BLaER1 treated with 17β-estradiol and CSF1 and Interleukin-3, amounts not matched to agents 10 nM and 100 nM (cell line): ENCODE results near the gene FSTL4.

Experiments used
- H3K27ac ChIP-seq, 11 experiments: shearing (Covaris generic); formaldehyde crosslinking; 2 replicates each; pipeline ENCODE4 v1.8.1; 2022
- H3K27me3 ChIP-seq, 11 experiments: shearing (Covaris generic); formaldehyde crosslinking; 2 replicates each; pipeline ENCODE4 v1.8.1; 2022
- H3K36me3 ChIP-seq, 11 experiments: shearing (Covaris generic); formaldehyde crosslinking; 2 replicates each; pipeline ENCODE4 v1.8.1; 2022
- H3K4me1 ChIP-seq, 10 experiments: shearing (Covaris generic); formaldehyde crosslinking; 2 replicates each; pipeline ENCODE4 v1.8.1; 2022
- H3K4me2 ChIP-seq, 11 experiments: shearing (Covaris generic); formaldehyde crosslinking; 2 replicates each; pipeline ENCODE4 v1.8.1; 2022
- H3K4me3 ChIP-seq, 10 experiments: shearing (Covaris generic); formaldehyde crosslinking; 2 replicates each; pipeline ENCODE4 v1.8.1; 2022
- H3K9ac ChIP-seq, 11 experiments: shearing (Covaris generic); formaldehyde crosslinking; 2 replicates each; pipeline ENCODE4 v1.8.1; 2022
- H3K9me3 ChIP-seq, 11 experiments: shearing (Covaris generic); formaldehyde crosslinking; replicated peaks in 1 of 11; 2 replicates each; pipeline ENCODE4 v1.8.1; 2022
- H4K20me1 ChIP-seq, 11 experiments: shearing (Covaris generic); formaldehyde crosslinking; 2 replicates each; pipeline ENCODE4 v1.8.1; 2022
- Cebpa-rat ChIP-seq, 11 experiments: shearing (Covaris generic); IDR thresholded peaks; 2 replicates each; pipeline ENCODE4 v1.8.1; 2022

FSTL4 gene

GRCh38 chr5:133503511-133503910 is 108.8 kb downstream of the FSTL4 start:
- Histone ChIP-seq H3K4me3 (no peak overlapping the region), H3K4me2 (no peak overlapping the region), H3K27me3 (no peaks in the 10 kb centered on the region), H3K27ac (no peak overlapping the region), H3K9ac (no peak overlapping the region), H3K4me1 (no peaks in the 10 kb centered on the region), H3K9me3 (no peaks in the 10 kb centered on the region), H3K36me3 (no peaks in the 10 kb centered on the region), H4K20me1 (no peaks in the 10 kb centered on the region)
- no peak for TF ChIP-seq Cebpa-rat (IDR thresholded peaks at IDR 0.05)

- Histone ChIP-seq H3K4me2 (no peak overlapping the region), H3K36me3 (no peaks in the 10 kb centered on the region), H3K27me3 (no peaks in the 10 kb centered on the region), H3K4me1 (no peaks in the 10 kb centered on the region), H3K27ac (no peak overlapping the region), H3K9me3 (no peaks in the 10 kb centered on the region), H3K4me3 (no peak overlapping the region), H4K20me1 (no peaks in the 10 kb centered on the region), H3K9ac (no peak overlapping the region)
- no peak for TF ChIP-seq Cebpa-rat (IDR thresholded peaks at IDR 0.05)
Measured at GRCh38 chr5:133499895-133500294, 112.4 kb downstream of the FSTL4 start.

GRCh38 chr5:133497608-133498348 is 114.6 kb downstream of the FSTL4 start:
- Histone ChIP-seq H3K27me3 (no peaks in the 10 kb centered on the region), H3K4me3 (no peak overlapping the region), H3K27ac (no peak overlapping the region), H3K9ac (no peak overlapping the region), H3K36me3 (no peaks in the 10 kb centered on the region), H3K9me3 (peaks cover 0 to 4% (median 0%) of the 10 kb centered on the region in 11 experiments; a peak in 2 of 22 replicates), H3K4me2 (no peak overlapping the region), H4K20me1 (no peaks in the 10 kb centered on the region), H3K4me1 (no peaks in the 10 kb centered on the region)
- no peak for TF ChIP-seq Cebpa-rat (IDR thresholded peaks at IDR 0.05)

GRCh38 chr5:133496631-133497030 is 115.7 kb downstream of the FSTL4 start:
- Histone ChIP-seq H3K36me3 (no peaks in the 10 kb centered on the region), H3K27me3 (no peaks in the 10 kb centered on the region), H3K4me2 (no peak overlapping the region), H3K4me1 (no peaks in the 10 kb centered on the region), H3K9me3 (peaks cover 0 to 4% (median 0%) of the 10 kb centered on the region in 11 experiments; a peak in 3 of 22 replicates), H3K4me3 (no peak overlapping the region), H3K27ac (no peak overlapping the region), H3K9ac (no peak overlapping the region), H4K20me1 (no peaks in the 10 kb centered on the region)
- TF ChIP-seq Cebpa-rat (IDR thresholded peaks at IDR 0.05) = no peak

- no peak overlapping the region for H3K9ac ChIP-seq
- no peaks in the 10 kb centered on the region for H3K36me3 ChIP-seq
- no peaks in the 10 kb centered on the region for H3K4me1 ChIP-seq
- no peak overlapping the region for H3K4me3 ChIP-seq
- no peak overlapping the region for H3K4me2 ChIP-seq
- no peaks in the 10 kb centered on the region for H3K27me3 ChIP-seq
- H3K27ac ChIP-seq = no peak overlapping the region
- H4K20me1 ChIP-seq = no peaks in the 10 kb centered on the region
- peaks cover 0 to 14% (median 6%) of the 10 kb centered on the region in 11 experiments; a peak in 10 of 22 replicates for H3K9me3 ChIP-seq
- TF ChIP-seq Cebpa-rat (IDR thresholded peaks at IDR 0.05) = no peak
Measured at GRCh38 chr5:133494923-133495246, 117.5 kb downstream of the FSTL4 start.

- Histone ChIP-seq H3K9me3 (peaks cover 0 to 17% (median 6%) of the 10 kb centered on the region in 11 experiments; a peak in 10 of 22 replicates), H3K4me3 (no peak overlapping the region), H3K4me2 (no peak overlapping the region), H3K27ac (no peak overlapping the region), H3K9ac (no peak overlapping the region), H4K20me1 (no peaks in the 10 kb centered on the region), H3K4me1 (no peaks in the 10 kb centered on the region), H3K27me3 (no peaks in the 10 kb centered on the region), H3K36me3 (no peaks in the 10 kb centered on the region)
- no peak for TF ChIP-seq Cebpa-rat (IDR thresholded peaks at IDR 0.05)
Measured at GRCh38 chr5:133494232-133494922, 118.0 kb downstream of the FSTL4 start.

- TF ChIP-seq Cebpa-rat (IDR thresholded peaks at IDR 0.05) = no peak
- no peak overlapping the region for H3K27ac ChIP-seq
- no peaks in the 10 kb centered on the region for H3K36me3 ChIP-seq
- peaks cover 0 to 5% (median 0%) of the 10 kb centered on the region in 10 experiments; a peak in 4 of 20 replicates for H3K4me1 ChIP-seq
- H4K20me1 ChIP-seq = no peaks in the 10 kb centered on the region
- no peaks in the 10 kb centered on the region for H3K27me3 ChIP-seq
- H3K4me3 ChIP-seq = no peak overlapping the region
- no peak overlapping the region for H3K9ac ChIP-seq
- H3K9me3 ChIP-seq = peaks cover 0 to 17% (median 6%) of the 10 kb centered on the region in 11 experiments; a peak in 10 of 22 replicates
- H3K4me2 ChIP-seq = no peak overlapping the region
Measured at GRCh38 chr5:133489632-133490031, 122.7 kb downstream of the FSTL4 start.

- H3K36me3 ChIP-seq = no peaks in the 10 kb centered on the region
- H3K4me2 ChIP-seq = no peak overlapping the region
- H3K4me1 ChIP-seq = peaks cover 0 to 5% (median 0%) of the 10 kb centered on the region in 10 experiments; a peak in 4 of 20 replicates
- H4K20me1 ChIP-seq = no peaks in the 10 kb centered on the region
- no peak overlapping the region for H3K9ac ChIP-seq
- no peaks in the 10 kb centered on the region for H3K27me3 ChIP-seq
- H3K9me3 ChIP-seq = peaks cover 0 to 29% (median 12%) of the 10 kb centered on the region in 11 experiments; a peak in 14 of 22 replicates
- TF ChIP-seq Cebpa-rat (IDR thresholded peaks at IDR 0.05) = no peak
- H3K4me3 ChIP-seq = no peak overlapping the region
- H3K27ac ChIP-seq = no peak overlapping the region
Measured at GRCh38 chr5:133487093-133487492, 125.2 kb downstream of the FSTL4 start.

- no peak for TF ChIP-seq Cebpa-rat (IDR thresholded peaks at IDR 0.05)
- H3K9ac ChIP-seq = no peak overlapping the region
- no peaks in the 10 kb centered on the region for H3K27me3 ChIP-seq
- peaks cover 0 to 22% (median 12%) of the 10 kb centered on the region in 11 experiments; a peak in 14 of 22 replicates for H3K9me3 ChIP-seq
- H3K4me2 ChIP-seq = no peak overlapping the region
- no peak overlapping the region for H3K27ac ChIP-seq
- no peak overlapping the region for H3K4me3 ChIP-seq
- no peaks in the 10 kb centered on the region for H4K20me1 ChIP-seq
- H3K4me1 ChIP-seq = peaks cover 0 to 5% (median 0%) of the 10 kb centered on the region in 10 experiments; a peak in 4 of 20 replicates
- H3K36me3 ChIP-seq = no peaks in the 10 kb centered on the region
Measured at GRCh38 chr5:133485468-133485867, 126.9 kb downstream of the FSTL4 start.
